Cardiac muscle cell (in vitro differentiated cells and primary cell): ENCODE data around the gene L3MBTL4. TPM values are rescaled to one million over a fixed set of nuclear protein-coding genes. Genes with fewer than 3 reads are reported as not detected.

ENCODE experiments used
- DNase-seq, 2 donors: peaks; one replicate each; pipeline versions ENCODE4 v3.0.0 to v3.0.0-alpha.2; 2010 to 2017; ENCODE audit warnings: low read depth in 1 of 2, low spot score in 1 of 2
- H3K27ac ChIP-seq: fragments of 200-600 bp; sonication (generic); 2 replicates; pipeline ENCODE4 v1.5.1; 2016
- H3K27me3 ChIP-seq: fragments of 200-600 bp; sonication (generic); 2 replicates; pipeline ENCODE4 v1.6.0; 2016; ENCODE audit warnings: control low read depth
- H3K36me3 ChIP-seq: fragments of 200-600 bp; sonication (generic); 2 replicates; pipeline ENCODE4 v1.5.1; 2016; ENCODE audit warnings: control low read depth
- H3K4me1 ChIP-seq: fragments of 200-600 bp; sonication (generic); 2 replicates; pipeline ENCODE4 v1.8.1; 2017; ENCODE audit warnings: low read depth, mild to moderate bottlenecking, mixed run types
- H3K4me3 ChIP-seq: fragments of 200-600 bp; sonication (generic); 2 replicates; pipeline ENCODE4 v1.5.1; 2016; ENCODE audit warnings: mild to moderate bottlenecking
- H3K9me3 ChIP-seq: fragments of 200-600 bp; sonication (generic); 2 replicates; pipeline ENCODE4 v1.5.1; 2017; ENCODE audit warnings: low read depth, mild to moderate bottlenecking, control low read depth
- CTCF ChIP-seq: IDR thresholded peaks from 2 replicates; pipeline ENCODE4 v1.5.1; 2012; ENCODE audit warnings: low read depth, mild to moderate bottlenecking, low read length
- polyA plus RNA-seq: library from polyadenylated mRNA; unstranded; fragments of >200 nt; fragmentation: Nextera tagmentation; extraction: Ambion mirVana; gene quantifications from 2 replicates; pipeline ENCODE4 v1.2.1, GENCODE V29; 2016
- total RNA-seq: library from RNA; depleted of rRNA; stranded (reverse); fragments of >200 nt; gene quantifications from 2 replicates; pipeline ENCODE4 v1.2.3, GENCODE V29; 2016

L3MBTL4 gene
- total and polyA plus RNA-seq, 2 experiments from 2014 or later, result 4.4 to 7.7 TPM

GRCh38 chr18:6039055-6039454 is 375.7 kb downstream of the L3MBTL4 start:
- no peak overlapping the region for H3K4me3 ChIP-seq
- no peaks in the 10 kb centered on the region for H3K36me3 ChIP-seq
- H3K27me3 ChIP-seq, result no peaks in the 10 kb centered on the region
- TF ChIP-seq CTCF, result no peak
- no peak overlapping the region for H3K27ac ChIP-seq
- H3K4me1 ChIP-seq, result no peaks in the 10 kb centered on the region
- H3K9me3 ChIP-seq, result no peaks in the 10 kb centered on the region
- peak in 1 of 2 donors; percentile 17 for DNase-seq

GRCh38 chr18:6031442-6031841 is 383.3 kb downstream of the L3MBTL4 start:
- H3K36me3 ChIP-seq, result no peaks in the 10 kb centered on the region
- TF ChIP-seq CTCF, result no peak

GRCh38 chr18:6031002-6031401 is 383.7 kb downstream of the L3MBTL4 start:
- no peaks in the 10 kb centered on the region for H3K9me3 ChIP-seq
- H3K4me1 ChIP-seq, result no peaks in the 10 kb centered on the region
- no peak overlapping the region for H3K4me3 ChIP-seq
- DNase-seq, result no peak
- no peak for TF ChIP-seq CTCF
- no peak overlapping the region for H3K27ac ChIP-seq
- H3K36me3 ChIP-seq, result no peaks in the 10 kb centered on the region
- H3K27me3 ChIP-seq, result no peaks in the 10 kb centered on the region

More at GRCh38 chr18:6031442-6031841, 383.3 kb downstream of the L3MBTL4 start:
- Histone ChIP-seq H3K27ac (no peak overlapping the region), H3K27me3 (no peaks in the 10 kb centered on the region), H3K9me3 (no peaks in the 10 kb centered on the region), H3K4me1 (no peaks in the 10 kb centered on the region), H3K4me3 (no peak overlapping the region)
- no peak for DNase-seq

- H3K27me3 ChIP-seq, result no peaks in the 10 kb centered on the region
- no peak for TF ChIP-seq CTCF
- no peak overlapping the region for H3K27ac ChIP-seq
Observed at GRCh38 chr18:6024745-6025248, 389.9 kb downstream of the L3MBTL4 start.

GRCh38 chr18:6023551-6023950 is 391.2 kb downstream of the L3MBTL4 start:
- no peaks in the 10 kb centered on the region for H3K9me3 ChIP-seq
- H3K4me3 ChIP-seq, result no peak overlapping the region
- no peak overlapping the region for H3K27ac ChIP-seq
- H3K27me3 ChIP-seq, result no peaks in the 10 kb centered on the region
- no peaks in the 10 kb centered on the region for H3K36me3 ChIP-seq
- H3K4me1 ChIP-seq, result peaks cover 7% of the 10 kb centered on the region
- no peak for TF ChIP-seq CTCF
- no peak for DNase-seq

More at GRCh38 chr18:6024745-6025248, 389.9 kb downstream of the L3MBTL4 start:
- Histone ChIP-seq H3K4me3 (no peak overlapping the region), H3K9me3 (no peaks in the 10 kb centered on the region), H3K4me1 (peaks cover 7% of the 10 kb centered on the region), H3K36me3 (no peaks in the 10 kb centered on the region)
- no peak for DNase-seq

- no peak for TF ChIP-seq CTCF
- DNase-seq, result peak in 1 of 2 donors; percentile 55
- Histone ChIP-seq H3K9me3 (no peaks in the 10 kb centered on the region), H3K27me3 (no peaks in the 10 kb centered on the region), H3K27ac (no peak overlapping the region), H3K36me3 (no peaks in the 10 kb centered on the region), H3K4me1 (peaks cover 7% of the 10 kb centered on the region), H3K4me3 (no peak overlapping the region)
Observed at GRCh38 chr18:6022845-6023244, 391.9 kb downstream of the L3MBTL4 start.
